ENCODE results near the gene RGL2.
"Not testable (repeated sequence)": the region's sequence is repeated elsewhere in the genome, so short reads cannot be mapped to it uniquely, and the experiment has no call there.

The RGL2 gene

GRCh38 chr6:33289784-33290315, 8.9 kb downstream of the RGL2 start:
- DNase-seq (ENCODE audit: low read depth), result no peak
- no peak for TF ChIP-seq CTCF (conservative IDR thresholded peaks at IDR 0.05; ENCODE audit: low read depth, low read length)
- peak overlapping the region; percentile 97 for H3K4me3 ChIP-seq (ENCODE audit: low read length)

GRCh38 chr6:33288921-33289783, 9.6 kb downstream of the RGL2 start, which contains the start of the genes PFDN6 and WDR46:
Gene PFDN6 (plus strand): TSS chr6:33289601. CDS start chr6:33289857, 256 bp downstream.
Gene WDR46 (minus strand): TSS chr6:33289239. CDS start chr6:33289170, 69 bp downstream.
- peak within 1 kb of the TSS; percentile 97 for H3K4me3 ChIP-seq (ENCODE audit: low read length)
- peak; percentile 54 for DNase-seq (ENCODE audit: low read depth)
- no peak for TF ChIP-seq CTCF (conservative IDR thresholded peaks at IDR 0.05; ENCODE audit: low read depth, low read length)

GRCh38 chr6:33288141-33288920, 10.4 kb downstream of the RGL2 start:
- H3K4me3 ChIP-seq (ENCODE audit: low read length), result peak overlapping the region; percentile 97
- no peak for TF ChIP-seq CTCF (conservative IDR thresholded peaks at IDR 0.05; ENCODE audit: low read depth, low read length)
- no peak for DNase-seq (ENCODE audit: low read depth)

- TF ChIP-seq CTCF (conservative IDR thresholded peaks at IDR 0.05; ENCODE audit: low read depth, low read length), result no peak
- no peak for DNase-seq (ENCODE audit: low read depth)
- H3K4me3 ChIP-seq (ENCODE audit: low read length), result no peak overlapping the region
Measured at GRCh38 chr6:33286946-33287914, 11.5 kb downstream of the RGL2 start.

- H3K4me3 ChIP-seq (ENCODE audit: low read length); DNase-seq (ENCODE audit: low read depth): not testable (repeated sequence)
Measured at GRCh38 chr6:33285214-33285613, 13.5 kb downstream of the RGL2 start.

DNA sequence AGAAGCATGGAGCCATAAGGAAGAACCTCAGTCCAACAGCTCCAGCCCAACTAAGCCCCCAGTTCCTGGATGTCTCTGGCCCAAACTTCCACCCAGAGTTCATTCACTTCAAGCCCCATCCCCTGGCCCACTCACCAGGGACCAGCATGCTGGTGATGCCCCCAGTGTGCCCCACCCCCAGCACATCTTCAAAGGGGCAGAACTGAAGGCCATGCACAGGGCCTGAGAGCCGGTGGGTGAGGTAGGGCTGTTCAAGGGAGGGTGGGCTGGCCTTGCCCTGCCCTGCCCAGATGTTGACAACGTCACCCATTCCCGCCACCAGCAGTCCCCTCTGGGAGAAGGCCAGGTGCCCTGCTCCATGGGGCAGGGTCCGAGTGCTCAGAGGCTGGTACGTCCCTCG, 18.2 kb downstream of the RGL2 start:
- DNase-seq (ENCODE audit: low read depth), result no peak
- TF ChIP-seq CTCF (conservative IDR thresholded peaks at IDR 0.05; ENCODE audit: low read depth, low read length), result no peak
- H3K4me3 ChIP-seq (ENCODE audit: low read length), result no peak overlapping the region

All from retinal pigment epithelial cell (primary cell).